Measurements from ENCODE around the gene CDH26. TPM values are rescaled to one million over a fixed set of nuclear protein-coding genes. Genes with fewer than 3 reads are reported as not detected.

Gene CDH26
- polyA plus RNA-seq, 1 experiment = 0.18 TPM

DNA sequence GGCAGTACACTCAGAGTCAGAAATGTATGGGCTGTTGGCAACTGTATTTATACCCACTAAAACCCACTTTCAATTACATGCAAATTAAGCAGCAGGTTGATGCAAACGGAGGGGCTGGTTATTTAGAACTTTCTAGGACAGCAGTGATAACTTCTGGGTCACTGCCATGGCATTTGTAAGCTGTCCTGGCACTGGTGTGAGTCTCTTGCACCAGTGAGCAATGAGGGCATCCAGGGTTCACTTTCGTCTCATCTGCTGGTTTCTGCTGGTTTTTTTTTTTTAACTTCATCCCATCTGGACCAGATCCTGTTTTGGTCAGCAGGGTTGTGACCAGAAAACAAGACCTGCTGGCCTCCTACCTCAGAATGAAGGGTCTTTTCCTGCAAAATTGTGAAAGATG, 49.2 kb downstream of the CDH26 start:
- no peak overlapping the region for H3K4me3 ChIP-seq (ENCODE audit: low read depth, low read length)
- no peaks in the 10 kb centered on the region for H3K36me3 ChIP-seq (ENCODE audit: control insufficient read depth, insufficient read depth, low read length)
- ChIA-PET CTCF (interaction anchor here (1.1 kb wide), 1 partner anchor 15 kb away, joined by 3 read pairs; no protein-coding TSS in a partner anchor), POLR2A (no interaction called here)
- H3K27me3 ChIP-seq (ENCODE audit: control insufficient read depth, insufficient read depth, low read length) = peaks cover 5% of the 10 kb centered on the region
- no peak for DNase-seq (ENCODE audit: low read depth)
- no peak for TF ChIP-seq CTCF (IDR thresholded peaks at IDR 0.05; ENCODE audit: insufficient read depth, low read depth, low read length)

DNA sequence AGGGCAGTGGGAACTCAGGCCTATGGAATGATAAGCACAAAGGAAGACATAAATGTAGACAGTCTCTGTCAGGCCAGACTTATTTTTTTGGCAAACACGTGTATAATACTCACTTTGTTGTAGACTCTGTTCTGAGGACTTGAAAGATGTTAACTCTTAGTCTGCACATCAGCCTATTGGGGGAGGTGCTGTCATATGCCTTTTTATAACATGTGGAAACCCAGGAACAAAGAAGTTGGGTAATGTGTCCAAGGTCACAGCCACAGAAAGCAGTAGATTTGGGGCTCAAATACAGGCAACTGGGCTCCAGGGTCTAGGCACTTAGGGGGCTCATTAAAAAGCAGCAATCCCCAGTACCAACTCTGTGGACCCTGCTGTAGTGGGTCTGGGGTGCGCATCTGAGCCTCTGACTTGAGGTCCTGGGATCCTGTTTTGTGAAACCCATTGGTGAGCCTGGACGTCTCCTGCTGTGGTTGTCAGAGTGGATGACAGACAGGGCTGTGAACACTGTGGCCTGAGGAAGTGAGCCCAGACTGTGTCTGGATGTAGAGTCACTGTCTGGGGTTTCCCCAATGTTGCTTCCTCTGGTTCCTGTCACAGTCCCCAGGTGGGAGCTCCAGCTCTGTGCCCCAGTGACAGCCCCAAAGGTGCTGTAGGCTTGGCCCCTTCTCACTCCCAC, 50.0 kb downstream of the CDH26 start:
- ChIA-PET POLR2A (no interaction called here), CTCF (interaction anchor here (2.0 kb wide), 1 partner anchor 10 kb away, joined by 5 read pairs; no protein-coding TSS in a partner anchor)
- Histone ChIP-seq H3K36me3 (ENCODE audit: control insufficient read depth, insufficient read depth, low read length) (no peaks in the 10 kb centered on the region), H3K27me3 (ENCODE audit: control insufficient read depth, insufficient read depth, low read length) (peaks cover 5% of the 10 kb centered on the region), H3K4me3 (ENCODE audit: low read depth, low read length) (no peak overlapping the region)
- no peak for TF ChIP-seq CTCF (IDR thresholded peaks at IDR 0.05; ENCODE audit: insufficient read depth, low read depth, low read length)
- no peak for DNase-seq (ENCODE audit: low read depth)

GRCh38 chr20:60009318-60009717, 51.1 kb downstream of the CDH26 start:
- POLR2A ChIA-PET = no interaction called here
- Histone ChIP-seq H3K4me3 (ENCODE audit: low read depth, low read length) (no peak overlapping the region), H3K36me3 (ENCODE audit: control insufficient read depth, insufficient read depth, low read length) (no peaks in the 10 kb centered on the region), H3K27me3 (ENCODE audit: control insufficient read depth, insufficient read depth, low read length) (peaks cover 5% of the 10 kb centered on the region)
- DNase-seq (ENCODE audit: low read depth) = no peak
- CTCF ChIA-PET = interaction anchor here (1.2 to 2.0 kb wide), 2 partner anchors 11 to 17 kb away, joined by 3 to 5 read pairs; no protein-coding TSS in a partner anchor
- no peak for TF ChIP-seq CTCF (IDR thresholded peaks at IDR 0.05; ENCODE audit: insufficient read depth, low read depth, low read length)

- CTCF ChIA-PET = interaction anchor here (1.2 to 2.0 kb wide), 2 partner anchors 11 to 16 kb away, joined by 3 to 5 read pairs; no protein-coding TSS in a partner anchor
Measured at GRCh38 chr20:60009826-60010616, 51.8 kb downstream of the CDH26 start.

More at GRCh38 chr20:60009826-60010616, 51.8 kb downstream of the CDH26 start:
- H3K4me3 ChIP-seq (ENCODE audit: low read depth, low read length) = no peak overlapping the region
- H3K36me3 ChIP-seq (ENCODE audit: control insufficient read depth, insufficient read depth, low read length) = no peaks in the 10 kb centered on the region
- DNase-seq (ENCODE audit: low read depth) = no peak
- peaks cover 5% of the 10 kb centered on the region for H3K27me3 ChIP-seq (ENCODE audit: control insufficient read depth, insufficient read depth, low read length)
- POLR2A ChIA-PET = no interaction called here
- 0 out of 2 replicates have a peak, but pooled peaks have one; percentile 14 for TF ChIP-seq CTCF (IDR thresholded peaks at IDR 0.05; ENCODE audit: insufficient read depth, low read depth, low read length)
